GM12872 (cell line): Measurements from ENCODE around the gene SLC25A33.

Experiments used
- TF ChIP-seq, protein P1 (sequence below): IDR thresholded peaks from 3 replicates; pipeline ENCODE4 v1.5.1; 2011; ENCODE audit warnings: low read depth, mild to moderate bottlenecking, low read length, moderate library complexity; ENCODE audit not compliant: insufficient read depth

The SLC25A33 gene

DNA sequence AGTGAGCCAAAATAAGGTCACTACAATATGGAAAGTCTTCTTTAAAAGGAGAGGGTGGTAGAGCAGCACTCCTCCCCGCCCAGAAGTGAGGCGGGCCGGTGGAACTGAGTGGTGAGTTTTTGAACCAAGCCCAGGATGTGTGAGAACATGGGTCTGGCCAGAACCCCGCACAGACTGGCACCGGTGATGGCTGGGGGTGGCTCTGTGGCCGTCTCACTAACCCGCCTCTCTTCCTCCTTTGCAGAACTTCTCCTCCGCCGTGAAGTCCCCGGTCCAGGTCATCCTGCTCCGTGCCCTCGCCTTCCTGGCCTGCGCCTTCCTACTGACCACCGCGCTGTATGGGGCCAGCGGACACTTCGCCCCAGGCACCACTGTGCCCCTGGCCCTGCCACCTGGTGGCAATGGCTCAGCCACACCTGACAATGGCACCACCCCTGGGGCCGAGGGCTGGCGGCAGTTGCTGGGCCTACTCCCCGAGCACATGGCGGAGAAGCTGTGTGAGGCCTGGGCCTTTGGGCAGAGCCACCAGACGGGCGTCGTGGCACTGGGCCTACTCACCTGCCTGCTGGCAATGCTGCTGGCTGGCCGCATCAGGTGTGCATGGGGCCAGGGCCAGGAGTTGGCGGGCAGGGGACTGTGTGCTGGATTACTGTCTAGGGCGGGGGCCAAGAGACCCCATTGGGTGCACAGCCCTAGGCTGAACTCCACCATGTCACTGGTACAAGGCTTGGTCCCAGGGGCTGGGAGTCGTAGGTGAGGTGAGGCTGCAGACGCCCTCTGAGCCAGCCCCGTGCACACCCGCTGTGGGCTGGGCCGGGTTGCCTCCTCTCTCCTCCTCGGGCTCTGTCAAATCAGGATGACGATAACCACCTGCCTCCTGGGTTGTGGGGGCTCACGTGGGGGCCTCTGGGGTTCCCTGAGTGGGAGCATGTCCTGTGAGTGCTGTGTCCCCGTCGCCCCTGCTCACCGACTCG is 61.9 kb downstream of the SLC25A33 start:
- TF ChIP-seq, protein P1, sequence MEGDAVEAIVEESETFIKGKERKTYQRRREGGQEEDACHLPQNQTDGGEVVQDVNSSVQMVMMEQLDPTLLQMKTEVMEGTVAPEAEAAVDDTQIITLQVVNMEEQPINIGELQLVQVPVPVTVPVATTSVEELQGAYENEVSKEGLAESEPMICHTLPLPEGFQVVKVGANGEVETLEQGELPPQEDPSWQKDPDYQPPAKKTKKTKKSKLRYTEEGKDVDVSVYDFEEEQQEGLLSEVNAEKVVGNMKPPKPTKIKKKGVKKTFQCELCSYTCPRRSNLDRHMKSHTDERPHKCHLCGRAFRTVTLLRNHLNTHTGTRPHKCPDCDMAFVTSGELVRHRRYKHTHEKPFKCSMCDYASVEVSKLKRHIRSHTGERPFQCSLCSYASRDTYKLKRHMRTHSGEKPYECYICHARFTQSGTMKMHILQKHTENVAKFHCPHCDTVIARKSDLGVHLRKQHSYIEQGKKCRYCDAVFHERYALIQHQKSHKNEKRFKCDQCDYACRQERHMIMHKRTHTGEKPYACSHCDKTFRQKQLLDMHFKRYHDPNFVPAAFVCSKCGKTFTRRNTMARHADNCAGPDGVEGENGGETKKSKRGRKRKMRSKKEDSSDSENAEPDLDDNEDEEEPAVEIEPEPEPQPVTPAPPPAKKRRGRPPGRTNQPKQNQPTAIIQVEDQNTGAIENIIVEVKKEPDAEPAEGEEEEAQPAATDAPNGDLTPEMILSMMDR, result no peak

DNA sequence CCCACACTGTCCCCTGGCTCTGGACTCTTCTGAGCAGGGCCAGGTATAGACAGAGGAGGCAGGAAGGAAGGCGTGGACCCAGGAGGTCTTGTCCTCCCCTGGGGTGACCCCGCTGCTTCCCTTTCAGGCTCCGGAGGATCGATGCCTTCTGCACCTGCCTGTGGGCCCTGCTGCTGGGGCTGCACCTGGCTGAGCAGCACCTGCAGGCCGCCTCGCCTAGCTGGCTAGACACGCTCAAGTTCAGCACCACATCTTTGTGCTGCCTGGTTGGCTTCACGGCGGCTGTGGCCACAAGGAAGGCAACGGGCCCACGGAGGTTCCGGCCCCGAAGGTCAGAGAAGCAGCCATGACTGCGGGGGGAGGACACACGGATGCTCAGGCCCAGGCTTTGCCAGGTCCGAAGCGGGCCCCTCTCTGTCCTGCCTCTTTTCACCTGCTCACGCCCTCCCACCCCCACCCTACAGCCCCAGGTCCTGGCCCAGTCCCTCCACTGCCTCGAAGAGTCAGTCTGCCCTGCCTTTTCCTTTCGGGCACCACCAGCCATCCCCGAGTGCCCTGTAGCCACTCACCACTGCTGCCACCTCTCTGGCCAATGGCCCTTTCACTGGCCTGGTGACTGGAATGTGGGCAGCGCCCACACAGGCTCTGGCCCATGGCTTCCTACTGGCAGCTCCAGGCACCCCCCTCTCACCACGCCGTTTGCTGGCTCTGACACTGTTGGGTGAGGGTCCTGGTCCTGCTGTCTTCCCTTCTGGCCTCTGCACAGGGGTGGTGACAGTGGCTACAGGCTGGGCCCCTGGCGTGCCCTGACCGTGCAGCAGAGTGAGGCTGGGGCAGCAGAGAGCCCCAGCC is 62.9 kb downstream of the SLC25A33 start:
- TF ChIP-seq, protein P1, result no peak

DNA sequence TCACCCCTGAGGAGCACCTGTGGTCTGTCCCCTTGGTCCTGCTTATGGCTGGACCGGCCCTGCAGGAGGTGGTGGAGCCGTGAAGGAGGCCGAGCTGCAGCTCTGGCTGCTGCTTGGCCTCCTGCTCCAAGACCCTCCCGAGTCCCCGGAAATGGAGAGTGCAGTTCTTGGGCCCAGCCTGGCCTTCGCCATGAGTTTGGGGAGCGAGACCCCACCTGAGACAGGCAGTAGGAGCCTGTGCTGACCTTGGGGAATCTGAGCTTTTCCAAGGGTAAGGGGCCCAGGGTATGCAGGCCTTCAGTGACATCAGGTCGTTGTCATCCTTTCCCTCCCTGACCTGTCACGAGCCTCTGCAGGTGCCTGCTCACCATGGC is 63.5 kb downstream of the SLC25A33 start:
- TF ChIP-seq, protein P1, result no peak

DNA sequence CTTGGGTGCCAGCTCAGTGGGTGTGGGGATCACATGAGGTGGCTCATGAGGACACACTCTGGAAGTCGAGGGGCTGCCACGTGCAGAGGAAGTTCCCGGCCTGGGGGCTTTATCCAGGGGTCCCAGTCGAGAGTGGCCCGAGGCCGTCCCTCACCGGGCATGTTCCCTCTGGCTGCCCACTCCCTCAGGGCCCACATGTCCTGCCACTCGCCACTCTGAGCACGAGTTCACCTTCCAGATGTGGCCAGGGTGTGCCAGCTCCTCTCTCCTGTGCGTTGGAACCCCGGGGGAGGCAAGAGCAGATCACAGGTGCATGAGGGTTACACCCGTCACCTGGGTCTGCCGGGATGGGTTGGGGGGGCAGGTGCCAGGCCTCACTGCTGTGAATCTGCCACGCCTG is 64.0 kb downstream of the SLC25A33 start:
- TF ChIP-seq, protein P1, result no peak

DNA sequence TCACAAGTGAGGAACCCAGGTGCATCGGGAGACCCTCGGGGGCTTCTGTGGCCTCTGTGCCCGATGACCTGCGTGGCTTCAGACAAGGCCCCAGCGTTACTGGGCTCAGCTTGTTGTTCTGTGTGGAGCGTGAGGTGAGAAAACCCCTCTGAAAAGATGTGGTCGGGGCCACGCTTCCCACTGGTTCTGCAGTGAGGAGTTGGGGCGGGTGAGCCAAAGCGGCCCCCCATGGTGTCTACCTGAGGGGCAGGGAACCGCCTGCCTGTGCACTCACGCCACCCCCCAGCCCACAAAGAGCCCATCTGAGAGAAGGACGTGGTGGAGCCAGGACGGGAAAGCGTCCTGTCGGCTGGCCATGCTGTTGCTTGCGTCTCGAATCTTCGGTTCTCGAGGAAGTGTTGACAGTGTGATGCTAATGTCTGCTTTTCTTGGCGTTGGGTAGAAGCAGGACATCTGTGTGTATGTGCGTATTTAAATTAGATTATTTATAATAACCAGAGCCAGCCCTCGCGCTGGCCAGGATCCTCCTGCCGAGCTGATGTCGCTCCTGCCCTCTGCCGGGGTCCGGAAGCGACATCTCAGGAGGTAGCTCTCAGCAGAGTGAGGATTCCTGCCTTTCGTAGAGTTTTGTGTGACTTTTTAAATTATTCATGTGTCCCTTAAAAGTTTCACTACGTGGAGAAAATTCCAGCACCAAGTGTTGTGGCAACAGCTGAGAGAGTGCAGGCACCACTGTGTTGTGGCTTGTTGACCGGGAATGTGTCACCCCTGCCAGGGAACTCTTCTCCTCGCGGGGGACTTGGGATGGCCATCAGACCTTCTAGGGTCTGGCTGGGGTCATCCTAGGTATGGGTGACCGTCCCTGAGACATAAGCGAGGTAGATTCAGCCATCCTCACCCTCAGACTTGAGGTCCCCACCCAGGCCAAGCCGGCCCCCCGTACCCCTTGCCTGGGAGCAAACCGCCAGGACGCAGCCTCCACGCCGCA is 64.8 kb downstream of the SLC25A33 start:
- TF ChIP-seq, protein P1, result no peak

DNA sequence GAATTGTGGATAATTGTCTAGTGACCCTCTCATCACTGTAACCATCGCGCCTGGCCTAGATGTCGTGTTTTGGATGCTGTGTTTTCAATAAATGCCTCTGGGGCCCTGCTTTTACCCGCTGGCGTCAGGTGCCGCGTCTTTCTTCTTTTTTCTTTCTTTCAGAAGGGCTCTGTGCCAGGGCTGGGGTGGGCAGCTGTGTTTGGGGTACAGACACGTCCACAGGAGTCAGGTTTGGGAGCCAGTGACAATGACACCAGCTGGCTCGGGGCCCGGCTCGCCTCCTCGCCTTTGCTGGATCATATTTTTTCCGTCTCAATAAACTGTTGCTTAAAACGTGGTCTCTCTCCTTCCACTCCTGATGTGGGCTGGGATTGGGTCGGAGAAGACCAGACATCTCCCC is 65.6 kb downstream of the SLC25A33 start:
- TF ChIP-seq, protein P1, result no peak
